Astrocyte (in vitro differentiated cells and primary cell): ENCODE results near the gene ADAMTS17. TPM values are rescaled to one million over a fixed set of nuclear protein-coding genes. Genes with fewer than 3 reads are reported as not detected.

Experiments used
- DNase-seq: peaks from one replicate; pipeline ENCODE4 v3.0.0-alpha.2; 2010; ENCODE audit warnings: low read depth
- FAIRE-seq: peaks from 2 replicates; lab custom pipeline; 2011; peaks lifted over from hg19 to GRCh38; lab: Jason Lieb, UNC
- H2AFZ ChIP-seq: 2 replicates; pipeline ENCODE4 v1.6.0; 2012; ENCODE audit warnings: low read depth, low read length, inconsistent platforms
- H3K27ac ChIP-seq: 2 replicates; pipeline ENCODE4 v1.5.1; 2011; ENCODE audit warnings: low read depth, low read length, inconsistent platforms
- H3K27me3 ChIP-seq: 2 replicates; pipeline ENCODE4 v1.6.0; 2011; ENCODE audit warnings: low read length, inconsistent platforms; ENCODE audit not compliant: insufficient read depth
- H3K36me3 ChIP-seq: 2 replicates; pipeline ENCODE4 v1.5.1; 2011; ENCODE audit warnings: low read length, inconsistent platforms; ENCODE audit not compliant: insufficient read depth
- H3K4me1 ChIP-seq: 2 replicates; pipeline ENCODE4 v1.5.1; 2011; ENCODE audit warnings: low read length, inconsistent platforms; ENCODE audit not compliant: insufficient read depth
- H3K4me2 ChIP-seq: 2 replicates; pipeline ENCODE4 v1.6.0; 2012; ENCODE audit warnings: low read length, inconsistent platforms
- H3K4me3 ChIP-seq: 2 replicates; pipeline ENCODE4 v1.5.1; 2011; ENCODE audit warnings: low read depth, mild to moderate bottlenecking, low read length, inconsistent platforms; ENCODE audit not compliant: insufficient read depth
- H3K79me2 ChIP-seq: 2 replicates; pipeline ENCODE4 v1.6.0; 2012; ENCODE audit warnings: mild to moderate bottlenecking, low read length, inconsistent platforms; ENCODE audit not compliant: insufficient read depth
- H3K9ac ChIP-seq: 2 replicates; pipeline ENCODE4 v1.6.0; 2012; ENCODE audit warnings: mild to moderate bottlenecking, low read length, inconsistent platforms
- H3K9me3 ChIP-seq: 2 replicates; pipeline ENCODE4 v1.5.1; 2012; ENCODE audit warnings: low read depth, mild to moderate bottlenecking, low read length, inconsistent platforms; ENCODE audit not compliant: insufficient read depth
- H4K20me1 ChIP-seq: 2 replicates; pipeline ENCODE4 v1.6.0; 2012; ENCODE audit warnings: low read length, inconsistent platforms; ENCODE audit not compliant: insufficient read depth
- H3K27ac Mint-ChIP-seq: one replicate; pipeline ENCODE4 v1.8.0; 2021; ENCODE audit warnings: mild to moderate bottlenecking, mixed read lengths; ENCODE audit not compliant: unreplicated experiment
- H3K27me3 Mint-ChIP-seq: one replicate; pipeline ENCODE4 v1.8.0; 2021; ENCODE audit warnings: low read depth, mixed read lengths; ENCODE audit not compliant: unreplicated experiment
- H3K36me3 Mint-ChIP-seq: one replicate; pipeline ENCODE4 v1.8.0; 2021; ENCODE audit warnings: low read depth, mixed read lengths; ENCODE audit not compliant: unreplicated experiment
- H3K4me1 Mint-ChIP-seq: one replicate; pipeline ENCODE4 v1.8.0; 2021; ENCODE audit warnings: low read depth, mixed read lengths; ENCODE audit not compliant: unreplicated experiment
- H3K4me3 Mint-ChIP-seq: one replicate; pipeline ENCODE4 v1.8.0; 2021; ENCODE audit warnings: mild to moderate bottlenecking, moderate library complexity, mixed read lengths; ENCODE audit not compliant: unreplicated experiment
- H3K9me3 Mint-ChIP-seq: one replicate; pipeline ENCODE4 v1.8.0; 2021; ENCODE audit warnings: mild to moderate bottlenecking, mixed read lengths; ENCODE audit not compliant: unreplicated experiment
- EZH2 ChIP-seq: IDR thresholded peaks from 2 replicates; pipeline ENCODE4 v1.6.1; 2012; ENCODE audit warnings: mild to moderate bottlenecking, low read length, inconsistent platforms; ENCODE audit not compliant: insufficient read depth
- total RNA-seq: library from RNA; stranded (reverse); gene quantifications from 2 replicates; pipeline ENCODE4 v1.2.1, GENCODE V29; 2021
- TF ChIP-seq, protein P1 (sequence below): IDR thresholded peaks from 2 replicates; pipeline ENCODE4 v1.5.1; 2011; ENCODE audit warnings: low read depth, mild to moderate bottlenecking, inconsistent platforms, low read length, moderate library complexity; ENCODE audit not compliant: insufficient read depth

The ADAMTS17 gene
- total RNA-seq, 1 donor from 2014 or later, result 0.27 TPM

DNA sequence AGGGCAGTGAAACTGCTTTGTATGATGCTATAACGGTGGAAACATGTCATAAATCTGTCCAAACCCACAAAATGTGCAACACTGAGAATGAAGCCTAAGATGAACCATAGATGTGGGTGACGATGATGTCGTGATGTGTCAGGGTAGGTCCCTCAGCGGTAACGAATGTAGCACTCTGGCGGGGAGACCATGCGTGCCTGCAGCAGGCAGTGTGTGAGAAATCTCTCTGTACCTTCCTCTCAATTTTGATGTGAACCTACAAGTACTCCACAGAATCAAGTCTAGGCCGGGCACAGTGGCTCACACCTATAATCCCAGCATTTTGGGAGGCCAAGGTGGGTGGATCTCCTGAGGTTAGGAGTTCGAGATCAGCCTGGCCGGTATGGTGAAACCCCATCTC, 340.4 kb downstream of the ADAMTS17 start:
- Mint-ChIP-seq H3K27me3 (peaks cover 31% of the 10 kb centered on the region), H3K9me3 (no peaks in the 10 kb centered on the region), H3K27ac (no peak overlapping the region), H3K36me3 (no peaks in the 10 kb centered on the region), H3K4me1 (no peaks in the 10 kb centered on the region), H3K4me3 (no peak overlapping the region)
- H3K27ac ChIP-seq, result no peak overlapping the region
- H4K20me1 ChIP-seq, result no peaks in the 10 kb centered on the region
- H3K4me2 ChIP-seq, result no peak overlapping the region
- H2AFZ ChIP-seq, result no peak overlapping the region
- no peak overlapping the region for H3K4me3 ChIP-seq
- no peaks in the 10 kb centered on the region for H3K27me3 ChIP-seq
- H3K9ac ChIP-seq, result no peak overlapping the region
- TF ChIP-seq, protein P1, sequence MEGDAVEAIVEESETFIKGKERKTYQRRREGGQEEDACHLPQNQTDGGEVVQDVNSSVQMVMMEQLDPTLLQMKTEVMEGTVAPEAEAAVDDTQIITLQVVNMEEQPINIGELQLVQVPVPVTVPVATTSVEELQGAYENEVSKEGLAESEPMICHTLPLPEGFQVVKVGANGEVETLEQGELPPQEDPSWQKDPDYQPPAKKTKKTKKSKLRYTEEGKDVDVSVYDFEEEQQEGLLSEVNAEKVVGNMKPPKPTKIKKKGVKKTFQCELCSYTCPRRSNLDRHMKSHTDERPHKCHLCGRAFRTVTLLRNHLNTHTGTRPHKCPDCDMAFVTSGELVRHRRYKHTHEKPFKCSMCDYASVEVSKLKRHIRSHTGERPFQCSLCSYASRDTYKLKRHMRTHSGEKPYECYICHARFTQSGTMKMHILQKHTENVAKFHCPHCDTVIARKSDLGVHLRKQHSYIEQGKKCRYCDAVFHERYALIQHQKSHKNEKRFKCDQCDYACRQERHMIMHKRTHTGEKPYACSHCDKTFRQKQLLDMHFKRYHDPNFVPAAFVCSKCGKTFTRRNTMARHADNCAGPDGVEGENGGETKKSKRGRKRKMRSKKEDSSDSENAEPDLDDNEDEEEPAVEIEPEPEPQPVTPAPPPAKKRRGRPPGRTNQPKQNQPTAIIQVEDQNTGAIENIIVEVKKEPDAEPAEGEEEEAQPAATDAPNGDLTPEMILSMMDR, result no peak
- TF ChIP-seq EZH2, result no peak
- FAIRE-seq (no peak), DNase-seq (no peak)
- H3K9me3 ChIP-seq, result no peaks in the 10 kb centered on the region
- no peaks in the 10 kb centered on the region for H3K36me3 ChIP-seq
- H3K79me2 ChIP-seq, result no peaks in the 10 kb centered on the region
- no peaks in the 10 kb centered on the region for H3K4me1 ChIP-seq

DNA sequence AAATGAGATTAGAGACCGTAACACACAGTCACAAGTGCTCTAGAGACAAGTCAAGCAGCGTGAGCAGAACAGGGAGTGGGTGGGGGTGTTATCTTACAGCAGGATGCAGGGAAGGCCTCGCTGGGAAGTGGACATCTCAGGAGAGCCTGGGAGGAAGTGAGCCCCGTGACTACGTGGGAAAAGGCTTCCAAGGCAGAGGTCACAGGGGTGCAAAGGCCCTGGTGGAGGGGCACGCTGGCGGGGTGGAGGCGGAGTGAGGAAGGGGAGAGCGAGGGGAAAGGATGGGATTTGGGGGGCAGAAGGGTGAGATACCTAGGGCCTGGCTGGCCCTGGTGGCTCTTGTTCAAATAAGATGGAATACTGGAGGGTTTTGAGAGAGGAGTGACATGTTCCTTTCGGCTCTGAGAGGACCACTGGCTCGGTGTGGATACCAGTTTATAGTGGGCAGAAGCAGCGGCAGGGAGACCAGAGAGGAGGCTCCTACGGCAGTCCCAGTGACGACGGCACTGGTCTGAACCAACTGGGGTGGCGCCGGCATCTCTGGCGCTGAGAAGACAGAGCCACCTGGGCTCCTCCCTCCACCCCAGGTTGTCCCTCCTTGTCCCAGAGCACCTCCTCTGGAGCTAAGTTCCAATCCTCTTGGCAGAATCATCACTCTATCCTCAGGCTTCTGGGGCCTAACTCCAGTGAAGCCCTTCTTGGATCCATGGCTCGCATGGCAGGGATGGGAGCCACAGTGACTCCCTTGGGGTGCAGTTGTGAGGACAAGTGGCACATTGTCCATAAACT, 342.3 kb downstream of the ADAMTS17 start:
- Histone ChIP-seq H3K79me2 (no peaks in the 10 kb centered on the region), H3K4me2 (no peak overlapping the region), H3K4me1 (no peaks in the 10 kb centered on the region), H3K27ac (no peak overlapping the region), H2AFZ (no peak overlapping the region), H3K4me3 (no peak overlapping the region), H3K27me3 (no peaks in the 10 kb centered on the region), H3K9me3 (no peaks in the 10 kb centered on the region), H3K36me3 (no peaks in the 10 kb centered on the region), H3K9ac (no peak overlapping the region), H4K20me1 (no peaks in the 10 kb centered on the region)
- peaks cover 40% of the 10 kb centered on the region for H3K27me3 Mint-ChIP-seq
- H3K4me1 Mint-ChIP-seq, result no peaks in the 10 kb centered on the region
- FAIRE-seq, result no peak
- no peak for TF ChIP-seq EZH2
- TF ChIP-seq, protein P1, result no peak
- H3K4me3 Mint-ChIP-seq, result no peak overlapping the region
- no peak overlapping the region for H3K27ac Mint-ChIP-seq
- no peak for DNase-seq
- no peaks in the 10 kb centered on the region for H3K9me3 Mint-ChIP-seq
- no peaks in the 10 kb centered on the region for H3K36me3 Mint-ChIP-seq

DNA sequence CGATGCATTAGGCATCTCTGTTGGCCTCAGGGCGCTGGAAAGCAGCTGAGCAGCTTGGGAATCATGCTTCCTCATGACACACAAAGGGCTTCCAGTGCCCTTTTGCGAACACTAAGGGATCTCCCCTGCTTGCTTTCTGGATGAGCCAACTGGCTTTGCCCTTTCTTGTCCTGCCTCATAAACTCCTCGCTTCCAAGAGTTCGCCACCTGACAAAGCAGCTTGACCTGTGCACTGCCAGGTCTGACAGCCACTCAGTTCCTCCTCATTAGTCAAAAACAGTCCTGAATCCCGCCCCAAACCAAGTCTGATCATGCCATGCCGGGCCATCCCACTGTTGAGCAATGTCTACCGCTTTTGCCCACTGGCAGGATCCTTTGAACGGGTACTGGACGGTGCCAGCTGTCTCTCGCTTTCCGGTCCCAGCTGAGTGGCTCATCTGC, 343.1 kb downstream of the ADAMTS17 start:
- no peak for TF ChIP-seq EZH2
- TF ChIP-seq, protein P1, result no peak
- Histone ChIP-seq H3K79me2 (no peaks in the 10 kb centered on the region), H2AFZ (no peak overlapping the region), H3K4me3 (no peak overlapping the region), H3K4me2 (no peak overlapping the region), H3K4me1 (no peaks in the 10 kb centered on the region), H3K9me3 (no peaks in the 10 kb centered on the region), H4K20me1 (no peaks in the 10 kb centered on the region), H3K27ac (no peak overlapping the region), H3K36me3 (no peaks in the 10 kb centered on the region), H3K9ac (no peak overlapping the region), H3K27me3 (no peaks in the 10 kb centered on the region)
- no peaks in the 10 kb centered on the region for H3K36me3 Mint-ChIP-seq
- H3K9me3 Mint-ChIP-seq, result no peaks in the 10 kb centered on the region
- no peak for FAIRE-seq
- no peak for DNase-seq
- no peaks in the 10 kb centered on the region for H3K4me1 Mint-ChIP-seq
- H3K4me3 Mint-ChIP-seq, result no peak overlapping the region
- H3K27ac Mint-ChIP-seq, result no peak overlapping the region
- peaks cover 37% of the 10 kb centered on the region for H3K27me3 Mint-ChIP-seq
